Activated T-helper 17 cell treated with anti-CD3 and anti-CD28 coated beads, Interleukin-2, amount 50 U/mL, for 72 hours (primary cell): ENCODE data around the gene MADCAM1. TPM values are rescaled to one million over a fixed set of nuclear protein-coding genes. Genes with fewer than 3 reads are reported as not detected.
"Not testable (repeated sequence)": the region's sequence is repeated elsewhere in the genome, so short reads cannot be mapped to it uniquely, and the experiment has no call there.

Experiments
- ATAC-seq: fragments of 150-1000 bp; cut with Tn5 transposase; replicated peaks from 2 replicates; pipeline ENCODE4 v1.10.0; 2021; ENCODE audit warnings: mild to moderate bottlenecking, moderate library complexity
- H3K27ac Mint-ChIP-seq: one replicate; pipeline ENCODE4 v1.8.0; 2022; ENCODE audit warnings: mixed read lengths
- H3K27me3 Mint-ChIP-seq: one replicate; pipeline ENCODE4 v1.8.0; 2022; ENCODE audit warnings: mixed read lengths
- H3K36me3 Mint-ChIP-seq: one replicate; pipeline ENCODE4 v1.8.0; 2022; ENCODE audit warnings: low read depth, mild to moderate bottlenecking, mixed read lengths
- H3K4me1 Mint-ChIP-seq: one replicate; pipeline ENCODE4 v1.8.0; 2022; ENCODE audit warnings: mixed read lengths
- H3K4me3 Mint-ChIP-seq: one replicate; pipeline ENCODE4 v1.8.0; 2022; ENCODE audit warnings: mild to moderate bottlenecking, mixed read lengths
- H3K9me3 Mint-ChIP-seq: one replicate; pipeline ENCODE4 v1.8.0; 2022; ENCODE audit warnings: mixed read lengths
- total RNA-seq, 2 donors: library from RNA; stranded (reverse); gene quantifications; one replicate each; pipeline ENCODE4 v1.2.3, GENCODE V29; 2022

Gene MADCAM1
- total RNA-seq = under 1 TPM in 1 of 2 donors, not detected in 1; 0.29 TPM

DNA sequence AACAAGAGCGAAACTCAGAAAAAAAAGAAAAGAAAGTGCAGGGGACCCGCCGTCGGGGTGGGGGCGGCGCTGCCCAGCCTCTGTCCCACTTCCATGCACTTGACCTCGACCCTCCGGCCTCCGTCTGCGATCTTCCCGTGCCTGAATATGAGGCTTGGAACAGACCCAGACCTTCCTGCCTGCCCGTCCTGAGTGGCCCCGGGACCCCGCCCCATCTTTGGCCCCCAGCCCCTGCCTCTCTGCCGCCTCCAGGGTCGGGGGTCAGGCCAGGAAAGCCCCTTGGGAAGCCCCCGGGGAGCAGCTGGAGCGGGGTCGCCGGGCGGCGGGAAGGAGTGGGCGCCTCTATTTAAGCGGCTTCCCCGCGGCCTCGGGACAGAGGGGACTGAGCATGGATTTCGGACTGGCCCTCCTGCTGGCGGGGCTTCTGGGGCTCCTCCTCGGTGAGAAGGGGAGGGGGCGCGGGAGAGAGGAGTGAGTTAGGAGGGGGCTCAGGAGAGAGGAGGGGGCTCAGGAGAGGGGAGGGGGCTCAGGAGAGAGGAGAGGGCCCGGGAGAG is at the start of gene MADCAM1:
TSS of gene MADCAM1 (plus strand) at position 375 of the 554 bp plus-strand sequence. CDS start at position 389, 14 bp downstream.
- no peak for ATAC-seq
- Mint-ChIP-seq H3K36me3 (no peaks in the 10 kb centered on the region), H3K4me3 (no peak within 1 kb of the TSS), H3K9me3 (no peaks in the 10 kb centered on the region), H3K4me1 (no peaks in the 10 kb centered on the region), H3K27ac (no peak within 1 kb of the TSS), H3K27me3 (peaks cover 10% of the 10 kb centered on the region)

DNA sequence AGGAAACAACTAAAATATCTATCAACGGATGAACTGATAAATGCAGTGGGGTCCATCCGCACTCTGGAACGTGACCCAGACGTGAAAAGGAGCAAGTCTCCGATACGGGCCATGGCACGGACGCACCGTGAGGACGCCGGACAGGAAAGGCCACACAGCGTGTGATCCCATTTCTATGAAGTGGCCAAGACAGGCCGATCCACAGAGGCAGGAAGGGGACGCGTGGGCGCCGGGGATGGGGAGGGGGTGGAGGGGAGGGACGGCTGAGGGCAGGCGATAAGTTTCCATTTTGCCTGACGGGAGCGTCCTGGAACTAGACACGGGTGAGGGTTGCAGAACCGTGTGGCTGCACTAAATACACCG is 49.2 kb upstream of the MADCAM1 start:
- Mint-ChIP-seq H3K36me3 (no peaks in the 10 kb centered on the region), H3K4me1 (peaks cover 1% of the 10 kb centered on the region), H3K9me3 (peaks cover under 1% of the 10 kb centered on the region), H3K27ac (no peak overlapping the region), H3K4me3 (no peak overlapping the region), H3K27me3 (peaks cover 2% of the 10 kb centered on the region)
- no peak for ATAC-seq

DNA sequence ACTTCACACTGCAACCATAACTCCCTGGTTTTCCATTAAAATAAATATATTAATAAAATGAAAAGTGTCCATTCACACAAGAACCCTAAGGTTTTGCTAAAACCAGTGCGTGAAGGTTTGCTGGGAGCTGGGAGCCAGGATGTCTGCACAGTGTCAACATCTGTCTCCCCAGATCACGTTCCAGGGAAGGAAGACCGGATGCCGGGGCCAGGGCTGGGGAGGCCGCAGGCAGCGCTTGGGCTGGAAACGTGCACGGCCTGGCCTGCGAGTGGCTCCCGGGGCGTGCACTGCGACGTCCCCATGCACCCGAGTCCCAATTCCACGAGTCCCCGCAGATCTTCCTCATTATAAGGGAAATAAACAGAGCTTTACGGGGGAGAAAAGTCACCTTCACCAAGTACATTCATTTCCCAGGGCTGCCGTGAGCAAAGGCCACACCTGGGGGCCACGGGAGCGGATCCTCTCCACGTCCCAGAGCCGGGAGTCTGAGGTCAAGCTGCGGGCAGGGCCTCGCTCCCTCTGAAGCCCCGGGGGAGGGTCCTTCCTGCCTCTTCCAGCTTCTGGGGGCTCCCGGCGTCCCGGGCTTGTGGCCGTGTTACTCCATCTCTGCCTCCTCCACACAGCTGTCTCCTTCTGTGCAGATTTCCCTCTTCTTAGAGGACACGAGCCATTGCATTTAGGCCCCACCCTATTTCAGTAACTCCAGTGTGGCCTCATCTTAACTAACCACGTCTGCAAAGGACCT is 48.3 kb upstream of the MADCAM1 start:
- Mint-ChIP-seq H3K27ac (no peak overlapping the region), H3K9me3 (no peaks in the 10 kb centered on the region), H3K4me1 (no peaks in the 10 kb centered on the region), H3K4me3 (no peak overlapping the region), H3K27me3 (no peaks in the 10 kb centered on the region), H3K36me3 (no peaks in the 10 kb centered on the region)
- ATAC-seq = no peak

DNA sequence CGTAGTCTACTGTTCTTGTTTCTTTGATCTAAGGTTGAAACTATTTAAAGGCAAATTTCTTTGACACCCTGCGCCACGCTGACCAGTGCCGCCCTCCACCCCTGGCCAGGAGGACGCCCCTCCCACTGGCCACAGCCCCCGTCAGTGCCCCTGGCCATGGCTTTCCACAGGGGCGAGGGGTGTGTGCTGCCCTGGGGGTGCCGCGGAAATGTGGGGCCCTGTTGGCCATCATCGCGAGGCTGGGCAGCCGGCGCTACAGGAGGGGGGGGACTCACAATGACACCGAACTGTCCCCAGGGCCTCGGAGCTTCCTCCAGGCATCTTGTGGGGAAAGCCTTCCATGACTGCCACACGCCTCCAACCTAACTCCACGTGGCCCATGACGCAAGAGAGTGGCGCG is 46.4 kb upstream of the MADCAM1 start:
- H3K9me3 Mint-ChIP-seq = no peaks in the 10 kb centered on the region
- ATAC-seq = no peak
- H3K4me3 Mint-ChIP-seq = no peak overlapping the region
- no peaks in the 10 kb centered on the region for H3K27me3 Mint-ChIP-seq
- no peak overlapping the region for H3K27ac Mint-ChIP-seq
- no peaks in the 10 kb centered on the region for H3K36me3 Mint-ChIP-seq
- no peaks in the 10 kb centered on the region for H3K4me1 Mint-ChIP-seq

DNA sequence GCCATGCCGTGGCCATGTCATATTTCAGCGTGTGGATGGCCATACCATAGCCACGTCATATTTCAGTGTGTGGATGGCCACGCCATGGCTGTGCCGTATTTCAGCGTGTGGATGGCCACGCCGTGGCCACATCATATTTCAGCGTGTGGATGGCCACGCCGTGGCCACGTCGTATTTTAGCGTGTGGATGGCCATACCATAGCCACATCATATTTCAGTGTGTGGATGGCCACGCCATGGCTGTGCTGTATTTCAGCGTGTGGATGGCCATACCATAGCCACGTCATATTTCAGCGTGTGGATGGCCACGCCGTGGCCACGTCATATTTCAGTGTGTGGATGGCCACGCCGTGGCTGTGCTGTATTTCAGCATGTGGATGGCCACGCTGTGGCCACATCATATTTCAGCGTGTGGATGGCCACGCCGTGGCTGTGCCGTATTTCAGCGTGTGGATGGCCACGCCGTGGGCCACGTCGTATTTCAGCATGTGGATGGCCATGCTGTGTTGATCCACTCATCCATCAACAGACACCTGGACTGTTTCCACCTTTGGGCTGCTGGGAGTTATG is 45.3 kb upstream of the MADCAM1 start:
- not testable (repeated sequence) for H3K36me3 Mint-ChIP-seq, H3K27me3 Mint-ChIP-seq, H3K27ac Mint-ChIP-seq, ATAC-seq, H3K9me3 Mint-ChIP-seq, H3K4me1 Mint-ChIP-seq, H3K4me3 Mint-ChIP-seq

- Mint-ChIP-seq H3K36me3 (no peaks in the 10 kb centered on the region), H3K4me1 (no peaks in the 10 kb centered on the region), H3K27ac (no peak overlapping the region), H3K9me3 (no peaks in the 10 kb centered on the region), H3K4me3 (no peak overlapping the region), H3K27me3 (peaks cover 4% of the 10 kb centered on the region)
- no peak for ATAC-seq
These were observed 43.5 kb upstream of the MADCAM1 start for GRCh38 chr19:452829-453228.

GRCh38 chr19:453606-454005 is 42.7 kb upstream of the MADCAM1 start:
- Mint-ChIP-seq H3K9me3 (no peaks in the 10 kb centered on the region), H3K4me3 (no peak overlapping the region), H3K4me1 (no peaks in the 10 kb centered on the region), H3K36me3 (no peaks in the 10 kb centered on the region), H3K27me3 (peaks cover 4% of the 10 kb centered on the region), H3K27ac (no peak overlapping the region)
- no peak for ATAC-seq

- Mint-ChIP-seq H3K27me3 (peaks cover 4% of the 10 kb centered on the region), H3K36me3 (no peaks in the 10 kb centered on the region), H3K27ac (no peak overlapping the region), H3K9me3 (no peaks in the 10 kb centered on the region), H3K4me1 (no peaks in the 10 kb centered on the region), H3K4me3 (no peak overlapping the region)
- ATAC-seq = no peak
These were observed 41.1 kb upstream of the MADCAM1 start for GRCh38 chr19:455031-455705.

- Mint-ChIP-seq H3K4me1 (no peaks in the 10 kb centered on the region), H3K36me3 (no peaks in the 10 kb centered on the region), H3K27ac (no peak overlapping the region), H3K9me3 (no peaks in the 10 kb centered on the region), H3K4me3 (no peak overlapping the region), H3K27me3 (peaks cover 4% of the 10 kb centered on the region)
- no peak for ATAC-seq
These were observed 40.3 kb upstream of the MADCAM1 start for GRCh38 chr19:455851-456546.

- H3K4me3 Mint-ChIP-seq = no peak overlapping the region
- H3K4me1 Mint-ChIP-seq = no peaks in the 10 kb centered on the region
- no peak overlapping the region for H3K27ac Mint-ChIP-seq
- no peaks in the 10 kb centered on the region for H3K9me3 Mint-ChIP-seq
- no peaks in the 10 kb centered on the region for H3K36me3 Mint-ChIP-seq
- H3K27me3 Mint-ChIP-seq = peaks cover 4% of the 10 kb centered on the region
- no peak for ATAC-seq
These were observed 39.7 kb upstream of the MADCAM1 start for GRCh38 chr19:456547-457110.

- Mint-ChIP-seq H3K27me3 (peaks cover 4% of the 10 kb centered on the region), H3K27ac (no peak overlapping the region), H3K4me3 (no peak overlapping the region), H3K36me3 (no peaks in the 10 kb centered on the region), H3K4me1 (no peaks in the 10 kb centered on the region), H3K9me3 (no peaks in the 10 kb centered on the region)
- no peak for ATAC-seq
These were observed 38.6 kb upstream of the MADCAM1 start for GRCh38 chr19:457636-458035.

DNA sequence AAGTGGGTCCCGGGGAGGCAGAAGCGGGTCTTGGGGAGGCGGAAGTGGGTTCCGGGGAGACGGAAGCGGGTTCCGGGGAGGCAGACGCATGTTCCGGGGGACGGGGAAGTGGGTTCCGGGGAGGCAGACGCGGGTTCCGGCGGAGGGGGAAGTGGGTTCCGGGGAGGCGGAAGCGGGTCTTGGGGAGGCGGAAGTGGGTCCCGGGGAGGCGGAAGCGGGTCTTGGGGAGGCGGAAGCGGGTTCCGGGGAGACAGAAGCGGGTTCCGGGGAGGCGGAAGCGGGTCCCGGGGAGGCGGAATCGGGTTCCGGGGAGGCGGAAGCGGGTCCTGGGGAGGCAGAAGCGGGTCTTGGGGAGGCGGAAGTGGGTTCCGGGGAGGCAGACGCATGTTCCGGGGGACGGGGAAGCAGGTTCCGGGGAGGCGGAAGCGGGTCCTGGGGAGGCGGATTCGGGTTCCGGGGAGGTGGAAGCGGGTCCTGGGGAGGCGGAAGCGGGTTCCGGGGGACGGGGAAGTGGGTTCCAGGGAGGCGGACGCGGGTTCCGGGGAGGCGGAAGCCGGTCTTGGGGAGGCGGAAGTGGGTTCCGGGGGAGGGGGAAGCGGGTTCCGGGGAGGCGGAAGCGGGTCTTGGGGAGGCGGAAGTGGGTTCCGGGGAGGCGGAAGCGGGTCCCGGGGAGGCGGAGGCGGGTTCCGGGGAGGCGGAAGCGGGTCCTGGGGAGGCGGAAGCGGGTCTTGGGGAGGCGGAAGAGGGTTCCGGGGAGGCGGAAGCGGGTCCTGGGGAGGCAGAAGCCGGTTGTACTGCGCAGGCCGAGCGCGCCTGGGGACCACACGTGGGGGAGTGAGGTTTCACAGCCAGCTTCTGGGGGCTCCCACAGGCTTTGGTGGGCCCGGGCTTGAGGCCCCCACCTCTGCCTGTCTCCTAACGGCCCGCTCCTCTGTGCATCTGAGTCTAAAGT is 37.9 kb upstream of the MADCAM1 start:
- Mint-ChIP-seq H3K27me3 (peaks cover 4% of the 10 kb centered on the region), H3K27ac (no peak overlapping the region), H3K36me3 (no peaks in the 10 kb centered on the region), H3K4me3 (no peak overlapping the region), H3K4me1 (no peaks in the 10 kb centered on the region), H3K9me3 (no peaks in the 10 kb centered on the region)
- no peak for ATAC-seq

DNA sequence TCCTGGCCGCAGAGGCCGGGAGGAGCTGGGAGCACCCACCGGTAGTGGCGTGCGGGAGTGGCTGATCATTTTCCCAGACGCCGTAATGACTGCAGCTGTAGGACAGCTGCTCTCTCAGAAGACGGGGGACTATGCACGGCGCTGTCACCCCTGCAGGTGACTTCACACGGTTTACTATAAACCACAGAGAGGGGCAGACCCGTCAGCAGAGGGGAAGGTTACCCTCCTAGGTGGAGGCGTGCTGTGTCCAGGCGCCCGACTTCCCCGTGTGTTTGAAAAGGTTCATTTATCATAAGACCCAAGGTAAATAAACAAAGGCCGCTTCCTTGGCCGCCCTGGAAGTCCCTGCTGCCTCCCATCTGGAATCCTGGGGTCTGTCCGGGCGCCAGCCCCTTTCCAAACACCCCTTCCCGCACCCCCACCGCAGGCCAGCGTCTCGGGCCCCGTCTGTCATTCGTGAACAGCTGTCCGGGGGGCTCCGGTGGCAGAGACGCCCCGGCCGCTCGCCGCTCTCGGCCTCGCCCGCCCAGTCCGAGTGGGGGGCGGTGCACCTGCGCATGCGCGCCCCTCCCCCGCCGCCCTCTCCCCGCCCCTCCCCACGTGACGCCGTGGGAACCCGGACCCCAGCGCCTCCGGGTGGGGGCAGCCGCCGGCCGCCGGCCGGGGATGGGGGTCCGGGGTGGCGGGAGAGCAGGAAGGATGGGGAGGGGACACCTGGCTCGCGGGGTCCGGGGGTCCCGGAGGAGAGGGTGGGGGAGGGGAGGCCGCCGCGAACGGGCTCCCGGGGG is 36.4 kb upstream of the MADCAM1 start:
- Mint-ChIP-seq H3K36me3 (no peaks in the 10 kb centered on the region), H3K27me3 (peaks cover 4% of the 10 kb centered on the region), H3K27ac (no peak overlapping the region), H3K4me1 (no peaks in the 10 kb centered on the region), H3K9me3 (no peaks in the 10 kb centered on the region), H3K4me3 (peak overlapping the region; percentile 41)
- peak; percentile 38 for ATAC-seq
